ENCODE results near the gene RRP12. TPM values are rescaled to one million over a fixed set of nuclear protein-coding genes. Genes with fewer than 3 reads are reported as not detected.

The RRP12 gene
- total RNA-seq, 1 experiment from 2014 or later: 16.5 TPM

DNA sequence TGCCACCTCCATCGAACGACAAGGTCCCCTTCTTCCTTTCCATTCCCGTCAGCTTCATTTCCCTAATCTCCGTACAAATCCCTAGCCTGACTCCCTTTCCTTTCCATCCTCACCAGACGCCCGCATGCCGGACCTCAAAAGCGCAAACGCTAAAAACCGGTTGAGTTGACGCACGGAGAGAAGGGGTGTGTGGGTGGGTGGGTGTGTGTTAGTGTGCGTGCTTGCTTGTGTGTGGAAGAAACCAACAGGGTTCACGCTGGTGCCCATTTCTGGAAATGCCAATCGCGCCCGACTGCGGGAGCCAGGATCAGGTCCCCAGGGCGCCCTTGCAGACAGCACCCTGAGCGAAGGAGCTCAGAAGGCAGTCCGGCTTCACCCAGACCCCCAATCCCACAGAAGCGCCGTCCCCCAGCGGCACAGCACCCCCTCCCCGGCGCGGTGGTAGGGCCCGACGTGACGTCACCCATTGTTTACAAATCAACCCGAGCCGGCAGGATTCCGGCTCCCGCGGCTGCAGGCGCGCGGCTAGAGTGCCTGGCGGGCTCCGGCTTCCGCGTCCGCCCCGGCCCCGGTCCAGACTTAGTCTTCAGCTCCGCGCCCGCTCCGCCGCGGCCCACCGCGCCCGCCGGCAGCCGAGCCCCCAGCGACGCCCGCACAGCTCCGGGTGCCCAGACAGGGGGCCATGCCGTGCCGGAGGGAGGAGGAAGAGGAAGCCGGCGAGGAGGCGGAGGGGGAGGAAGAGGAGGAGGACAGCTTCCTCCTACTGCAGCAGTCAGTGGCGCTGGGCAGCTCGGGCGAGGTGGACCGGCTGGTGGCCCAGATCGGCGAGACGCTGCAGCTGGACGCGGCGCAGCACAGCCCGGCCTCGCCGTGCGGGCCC lies 82.1 kb downstream of the RRP12 start, which contains the start of gene FRAT1:
Gene FRAT1 (plus strand): TSS at position 500 of the 880 bp plus-strand sequence. CDS start 183 bp downstream, at position 683.
- H3K4me2 ChIP-seq (ENCODE audit: low read depth, low read length, poor library complexity, severe bottlenecking): peak within 1 kb of the TSS; percentile 77
- H3K9me3 ChIP-seq (ENCODE audit: low read length): no peaks in the 10 kb centered on the region
- 0 out of 2 replicates have a peak, but pooled peaks cover 3% of the 10 kb centered on the region for H4K20me1 ChIP-seq (ENCODE audit: insufficient read depth, low read depth, low read length)
- H3K9me2 ChIP-seq (replicated peaks; ENCODE audit: insufficient read depth, low read length): no peaks in the 10 kb centered on the region
- H3K4me1 ChIP-seq (ENCODE audit: low read length): peaks cover 13% of the 10 kb centered on the region
- no peak within 1 kb of the TSS for H3K27ac ChIP-seq (ENCODE audit: low read length)
- DNase-seq: peak; percentile 83
- no peaks in the 10 kb centered on the region for H3K36me3 ChIP-seq (ENCODE audit: insufficient read depth, low read length)
- H3K9ac ChIP-seq (ENCODE audit: low read length): peak within 1 kb of the TSS; percentile 77
- H2AFZ ChIP-seq (ENCODE audit: low read length): peak within 1 kb of the TSS; percentile 62; the same call in 1 of the 2 replicates
- H3K79me2 ChIP-seq (ENCODE audit: low read length): no peaks in the 10 kb centered on the region
- no peaks in the 10 kb centered on the region for H3K27me3 ChIP-seq (ENCODE audit: low read length)
- H3K4me3 ChIP-seq (ENCODE audit: low read length): peak within 1 kb of the TSS; percentile 69

DNA sequence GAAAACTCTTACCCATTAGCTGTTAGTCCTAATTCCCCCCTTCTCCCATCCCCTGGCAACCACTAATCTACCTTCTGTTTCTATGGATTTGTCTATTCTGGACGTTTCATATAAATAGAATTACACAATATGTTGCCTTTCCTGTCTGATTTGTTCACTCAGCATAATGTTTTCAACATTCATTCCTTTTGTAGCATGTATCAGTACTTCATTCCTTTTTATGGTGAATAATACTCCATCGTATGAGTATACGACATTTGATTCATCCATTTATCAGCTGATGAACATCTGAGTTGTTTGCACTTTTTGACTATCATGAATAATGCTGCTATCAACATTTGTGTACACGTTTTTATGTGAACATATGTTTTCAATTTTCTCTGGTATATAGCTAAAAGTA lies 86.5 kb downstream of the RRP12 start:
- Histone ChIP-seq H3K27me3 (ENCODE audit: low read length) (no peaks in the 10 kb centered on the region), H2AFZ (ENCODE audit: low read length) (no peak overlapping the region), H3K9me3 (ENCODE audit: low read length) (no peaks in the 10 kb centered on the region), H3K4me3 (ENCODE audit: low read length) (no peak overlapping the region), H3K9me2 (replicated peaks; ENCODE audit: insufficient read depth, low read length) (no peaks in the 10 kb centered on the region), H3K4me1 (ENCODE audit: low read length) (peaks cover 3% of the 10 kb centered on the region; the same call in 1 of the 2 replicates), H3K36me3 (ENCODE audit: insufficient read depth, low read length) (no peaks in the 10 kb centered on the region), H3K27ac (ENCODE audit: low read length) (no peak overlapping the region), H4K20me1 (ENCODE audit: insufficient read depth, low read depth, low read length) (no peaks in the 10 kb centered on the region), H3K79me2 (ENCODE audit: low read length) (no peaks in the 10 kb centered on the region), H3K9ac (ENCODE audit: low read length) (no peak overlapping the region), H3K4me2 (ENCODE audit: low read depth, low read length, poor library complexity, severe bottlenecking) (no peak overlapping the region)
- DNase-seq: no peak

DNA sequence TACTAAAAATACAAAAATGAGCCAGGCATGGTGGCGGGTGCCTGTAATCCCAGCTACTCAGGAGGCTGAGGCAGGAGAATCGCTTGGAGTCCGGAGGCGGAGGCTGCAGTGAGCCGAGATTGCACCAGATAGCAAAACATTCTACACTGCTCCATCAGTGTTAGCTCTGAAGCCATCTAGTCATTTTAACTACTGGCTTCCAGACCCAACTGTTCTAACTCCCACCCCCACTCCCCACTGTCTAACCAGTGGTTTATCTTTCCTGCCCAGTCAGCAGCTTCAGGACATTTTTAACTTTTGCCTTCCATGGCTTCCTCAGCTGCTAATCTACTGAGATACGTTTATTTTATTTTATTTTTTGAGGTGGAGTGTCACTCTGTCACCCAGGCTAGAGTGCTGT lies 88.2 kb downstream of the RRP12 start:
- Histone ChIP-seq H4K20me1 (ENCODE audit: insufficient read depth, low read depth, low read length) (no peaks in the 10 kb centered on the region), H3K4me2 (ENCODE audit: low read depth, low read length, poor library complexity, severe bottlenecking) (no peak overlapping the region), H3K9me3 (ENCODE audit: low read length) (no peaks in the 10 kb centered on the region), H2AFZ (ENCODE audit: low read length) (no peak overlapping the region), H3K9me2 (replicated peaks; ENCODE audit: insufficient read depth, low read length) (no peaks in the 10 kb centered on the region), H3K4me1 (ENCODE audit: low read length) (no peaks in the 10 kb centered on the region), H3K4me3 (ENCODE audit: low read length) (no peak overlapping the region), H3K27me3 (ENCODE audit: low read length) (no peaks in the 10 kb centered on the region), H3K79me2 (ENCODE audit: low read length) (no peaks in the 10 kb centered on the region), H3K27ac (ENCODE audit: low read length) (no peak overlapping the region), H3K9ac (ENCODE audit: low read length) (no peak overlapping the region), H3K36me3 (ENCODE audit: insufficient read depth, low read length) (no peaks in the 10 kb centered on the region)
- DNase-seq: no peak

DNA sequence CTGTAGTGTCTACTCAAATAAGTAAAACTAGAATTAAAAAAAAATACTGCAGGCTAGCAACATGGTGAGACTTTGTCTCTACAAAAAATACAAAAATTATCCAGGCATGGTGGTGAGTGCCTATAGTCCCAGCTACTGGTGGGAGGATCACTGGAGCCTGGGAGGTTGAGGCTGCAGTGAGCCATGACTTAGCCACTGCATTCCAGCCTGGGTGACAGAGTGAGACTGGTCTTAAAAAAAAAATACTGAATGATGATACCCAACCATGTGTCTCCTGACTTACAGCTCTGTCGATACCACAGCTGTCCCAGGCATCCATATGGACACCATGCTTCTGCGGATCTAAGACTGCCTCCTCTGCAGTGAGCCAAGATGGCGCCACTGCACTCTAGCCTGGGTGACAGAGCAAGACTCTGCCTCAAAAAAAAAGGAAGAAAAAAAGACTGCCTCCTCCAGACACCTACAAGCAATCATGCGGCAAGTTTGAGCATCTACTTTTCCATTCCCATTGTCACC lies 90.0 kb downstream of the RRP12 start:
- no peak overlapping the region for H2AFZ ChIP-seq (ENCODE audit: low read length)
- H4K20me1 ChIP-seq (ENCODE audit: insufficient read depth, low read depth, low read length): no peaks in the 10 kb centered on the region
- no peak for DNase-seq
- no peak overlapping the region for H3K4me3 ChIP-seq (ENCODE audit: low read length)
- H3K79me2 ChIP-seq (ENCODE audit: low read length): no peaks in the 10 kb centered on the region
- no peak overlapping the region for H3K27ac ChIP-seq (ENCODE audit: low read length)
- H3K27me3 ChIP-seq (ENCODE audit: low read length): no peaks in the 10 kb centered on the region
- no peak overlapping the region for H3K9ac ChIP-seq (ENCODE audit: low read length)
- H3K9me3 ChIP-seq (ENCODE audit: low read length): no peaks in the 10 kb centered on the region
- no peaks in the 10 kb centered on the region for H3K36me3 ChIP-seq (ENCODE audit: insufficient read depth, low read length)
- H3K4me1 ChIP-seq (ENCODE audit: low read length): no peaks in the 10 kb centered on the region
- H3K4me2 ChIP-seq (ENCODE audit: low read depth, low read length, poor library complexity, severe bottlenecking): no peak overlapping the region
- H3K9me2 ChIP-seq (replicated peaks; ENCODE audit: insufficient read depth, low read length): no peaks in the 10 kb centered on the region

DNA sequence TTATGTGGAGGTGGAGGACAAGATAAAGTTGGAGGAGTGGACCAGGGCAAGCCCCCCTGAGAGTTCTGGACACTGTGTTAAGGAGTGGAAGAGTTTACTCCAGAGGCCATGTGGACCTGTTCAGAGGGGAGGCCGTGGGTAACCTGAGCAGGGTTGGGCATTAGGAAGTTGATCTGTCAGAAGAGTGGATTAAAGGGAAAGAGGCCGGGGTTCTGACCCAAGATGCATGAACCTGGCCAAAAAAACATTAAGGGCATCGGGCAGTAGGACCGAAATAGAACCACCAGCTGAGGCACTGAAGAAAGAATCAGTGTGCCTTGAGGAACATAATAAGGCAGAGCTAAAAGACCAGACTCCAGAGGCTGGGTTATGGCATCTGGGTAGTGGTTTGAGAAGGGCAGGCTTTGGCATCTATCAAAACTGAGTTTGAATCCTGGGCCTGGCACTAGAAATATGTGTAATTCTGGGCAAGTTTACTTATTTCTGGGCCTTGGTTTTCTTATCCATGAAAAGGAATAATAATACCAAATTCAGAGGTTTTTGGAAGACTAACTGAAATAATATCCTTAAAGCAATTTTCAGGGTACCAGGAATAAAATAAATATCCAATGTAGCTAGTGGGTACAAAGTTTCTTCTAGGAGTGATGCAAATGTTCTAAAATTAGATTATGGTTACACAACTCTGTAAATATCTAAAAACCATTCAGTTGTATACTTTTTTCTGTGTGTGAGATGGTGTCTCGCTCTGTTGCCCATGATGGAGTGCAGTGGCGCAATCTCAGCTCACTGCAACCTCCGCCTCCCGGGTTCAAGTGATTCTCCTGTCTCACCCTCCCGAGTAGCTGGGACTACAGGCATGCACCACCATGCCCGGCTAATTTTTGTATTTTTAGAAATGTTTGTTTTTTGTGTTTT lies 93.0 kb downstream of the RRP12 start:
- Histone ChIP-seq H3K9me2 (replicated peaks; ENCODE audit: insufficient read depth, low read length) (no peaks in the 10 kb centered on the region), H3K27ac (ENCODE audit: low read length) (no peak overlapping the region), H4K20me1 (ENCODE audit: insufficient read depth, low read depth, low read length) (no peaks in the 10 kb centered on the region), H3K4me2 (ENCODE audit: low read depth, low read length, poor library complexity, severe bottlenecking) (no peak overlapping the region), H3K9ac (ENCODE audit: low read length) (no peak overlapping the region), H3K9me3 (ENCODE audit: low read length) (no peaks in the 10 kb centered on the region), H3K4me3 (ENCODE audit: low read length) (no peak overlapping the region), H3K79me2 (ENCODE audit: low read length) (no peaks in the 10 kb centered on the region), H2AFZ (ENCODE audit: low read length) (no peak overlapping the region), H3K36me3 (ENCODE audit: insufficient read depth, low read length) (no peaks in the 10 kb centered on the region), H3K27me3 (ENCODE audit: low read length) (no peaks in the 10 kb centered on the region), H3K4me1 (ENCODE audit: low read length) (no peaks in the 10 kb centered on the region)
- no peak for DNase-seq

DNA sequence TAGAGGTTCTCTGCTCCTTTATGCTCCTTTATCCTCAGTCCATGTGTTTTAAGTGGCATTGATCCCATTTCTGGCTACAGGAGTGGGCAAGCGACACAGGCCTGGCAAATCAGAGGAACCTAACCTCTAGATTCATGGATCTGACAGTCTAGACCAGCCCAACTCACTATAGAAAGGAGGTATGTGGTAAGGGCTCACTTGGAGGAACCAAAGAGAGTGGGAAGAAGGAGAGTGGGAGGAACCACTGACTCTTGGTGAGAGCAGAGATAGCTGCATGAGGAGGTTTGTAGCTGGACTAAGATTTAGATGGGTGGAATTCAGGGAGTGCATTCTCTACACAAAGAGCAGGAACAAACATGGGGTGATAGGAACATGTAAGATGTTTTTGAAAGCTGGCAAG lies 93.7 kb downstream of the RRP12 start:
- no peak overlapping the region for H3K27ac ChIP-seq (ENCODE audit: low read length)
- H3K27me3 ChIP-seq (ENCODE audit: low read length): no peaks in the 10 kb centered on the region
- H3K36me3 ChIP-seq (ENCODE audit: insufficient read depth, low read length): no peaks in the 10 kb centered on the region
- H3K79me2 ChIP-seq (ENCODE audit: low read length): no peaks in the 10 kb centered on the region
- no peaks in the 10 kb centered on the region for H3K4me1 ChIP-seq (ENCODE audit: low read length)
- H3K4me3 ChIP-seq (ENCODE audit: low read length): no peak overlapping the region
- H3K4me2 ChIP-seq (ENCODE audit: low read depth, low read length, poor library complexity, severe bottlenecking): no peak overlapping the region
- no peak overlapping the region for H3K9ac ChIP-seq (ENCODE audit: low read length)
- H3K9me3 ChIP-seq (ENCODE audit: low read length): no peaks in the 10 kb centered on the region
- no peak overlapping the region for H2AFZ ChIP-seq (ENCODE audit: low read length)
- no peaks in the 10 kb centered on the region for H3K9me2 ChIP-seq (replicated peaks; ENCODE audit: insufficient read depth, low read length)
- H4K20me1 ChIP-seq (ENCODE audit: insufficient read depth, low read depth, low read length): no peaks in the 10 kb centered on the region
- no peak for DNase-seq
